SK-N-SH (cell line): Measurements from ENCODE around the gene SMIM32.

Experiments
- ELF1 ChIP-seq: IDR thresholded peaks from 2 replicates; pipeline ENCODE4 v1.4.0; 2012
- FOXM1 ChIP-seq: IDR thresholded peaks from 2 replicates; pipeline ENCODE4 v1.4.0; 2012; ENCODE audit warnings: low read depth, mild to moderate bottlenecking
- GABPA ChIP-seq: IDR thresholded peaks from 2 replicates; pipeline ENCODE4 v1.4.0; 2012; ENCODE audit warnings: low read depth, mild to moderate bottlenecking
- NRF1 ChIP-seq: IDR thresholded peaks from 2 replicates; pipeline ENCODE4 v1.6.1; 2012; ENCODE audit warnings: low read depth, mild to moderate bottlenecking, low read length
- POLR2AphosphoS5 ChIP-seq: IDR thresholded peaks from 2 replicates; pipeline ENCODE4 v1.6.1; 2012; ENCODE audit warnings: low read depth, low read length
- RCOR1 ChIP-seq: fragments of 150-350 bp; IDR thresholded peaks from 2 replicates; pipeline ENCODE4 v1.6.1; 2017; ENCODE audit warnings: antibody characterized with exemption, low read length
- SIN3A ChIP-seq: IDR thresholded peaks from 2 replicates; pipeline ENCODE4 v1.6.1; 2012; ENCODE audit warnings: low read depth, mild to moderate bottlenecking, low read length, moderate library complexity, borderline replicate concordance
- TF ChIP-seq, protein P1 (sequence below): fragments of 200-600 bp; sonication (generic); IDR thresholded peaks from 2 replicates; pipeline ENCODE4 v1.6.1; 2017; ENCODE audit warnings: antibody characterized with exemption, mild to moderate bottlenecking, moderate library complexity
- TF ChIP-seq, protein P2 (sequence below): IDR thresholded peaks from 2 replicates; pipeline ENCODE4 v1.4.0; 2012; ENCODE audit warnings: low read depth
- TF ChIP-seq, protein P3 (sequence below): IDR thresholded peaks from 2 replicates; pipeline ENCODE4 v1.6.1; 2012; ENCODE audit warnings: mild to moderate bottlenecking, low read depth, low read length, moderate library complexity
- TF ChIP-seq, protein P4 (sequence below): fragments of 150-350 bp; IDR thresholded peaks from 2 replicates; pipeline ENCODE4 v1.6.1; 2017; ENCODE audit warnings: antibody characterized with exemption, low read length, low read depth, borderline replicate concordance

DNA sequence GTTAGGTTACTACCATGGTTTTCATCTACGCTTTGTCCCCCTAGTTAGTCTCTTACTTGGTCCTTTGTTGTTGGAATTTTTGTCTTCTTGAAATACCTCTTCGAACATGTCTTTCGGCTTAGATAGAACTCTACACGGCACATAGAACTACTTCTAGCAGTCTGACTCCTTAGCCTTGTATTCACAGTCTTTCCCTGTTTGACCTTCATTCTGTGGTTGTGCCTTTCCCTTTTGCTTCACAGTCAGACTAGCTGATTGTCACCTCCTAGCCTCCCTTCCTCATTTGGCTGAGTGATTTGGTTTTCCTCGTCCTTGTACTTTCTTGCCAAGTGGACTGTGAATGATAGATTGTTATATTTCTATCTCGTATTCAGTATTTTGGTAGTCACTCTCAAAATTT, 49.6 kb downstream of the SMIM32 start:
- TF ChIP-seq, protein P1, sequence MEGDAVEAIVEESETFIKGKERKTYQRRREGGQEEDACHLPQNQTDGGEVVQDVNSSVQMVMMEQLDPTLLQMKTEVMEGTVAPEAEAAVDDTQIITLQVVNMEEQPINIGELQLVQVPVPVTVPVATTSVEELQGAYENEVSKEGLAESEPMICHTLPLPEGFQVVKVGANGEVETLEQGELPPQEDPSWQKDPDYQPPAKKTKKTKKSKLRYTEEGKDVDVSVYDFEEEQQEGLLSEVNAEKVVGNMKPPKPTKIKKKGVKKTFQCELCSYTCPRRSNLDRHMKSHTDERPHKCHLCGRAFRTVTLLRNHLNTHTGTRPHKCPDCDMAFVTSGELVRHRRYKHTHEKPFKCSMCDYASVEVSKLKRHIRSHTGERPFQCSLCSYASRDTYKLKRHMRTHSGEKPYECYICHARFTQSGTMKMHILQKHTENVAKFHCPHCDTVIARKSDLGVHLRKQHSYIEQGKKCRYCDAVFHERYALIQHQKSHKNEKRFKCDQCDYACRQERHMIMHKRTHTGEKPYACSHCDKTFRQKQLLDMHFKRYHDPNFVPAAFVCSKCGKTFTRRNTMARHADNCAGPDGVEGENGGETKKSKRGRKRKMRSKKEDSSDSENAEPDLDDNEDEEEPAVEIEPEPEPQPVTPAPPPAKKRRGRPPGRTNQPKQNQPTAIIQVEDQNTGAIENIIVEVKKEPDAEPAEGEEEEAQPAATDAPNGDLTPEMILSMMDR = no peak
- no peak for TF ChIP-seq POLR2AphosphoS5
- no peak for TF ChIP-seq GABPA
- no peak for TF ChIP-seq RCOR1
- no peak for TF ChIP-seq FOXM1
- no peak for TF ChIP-seq SIN3A
- TF ChIP-seq, protein P2, sequence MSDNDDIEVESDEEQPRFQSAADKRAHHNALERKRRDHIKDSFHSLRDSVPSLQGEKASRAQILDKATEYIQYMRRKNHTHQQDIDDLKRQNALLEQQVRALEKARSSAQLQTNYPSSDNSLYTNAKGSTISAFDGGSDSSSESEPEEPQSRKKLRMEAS = no peak
- TF ChIP-seq, protein P3, sequence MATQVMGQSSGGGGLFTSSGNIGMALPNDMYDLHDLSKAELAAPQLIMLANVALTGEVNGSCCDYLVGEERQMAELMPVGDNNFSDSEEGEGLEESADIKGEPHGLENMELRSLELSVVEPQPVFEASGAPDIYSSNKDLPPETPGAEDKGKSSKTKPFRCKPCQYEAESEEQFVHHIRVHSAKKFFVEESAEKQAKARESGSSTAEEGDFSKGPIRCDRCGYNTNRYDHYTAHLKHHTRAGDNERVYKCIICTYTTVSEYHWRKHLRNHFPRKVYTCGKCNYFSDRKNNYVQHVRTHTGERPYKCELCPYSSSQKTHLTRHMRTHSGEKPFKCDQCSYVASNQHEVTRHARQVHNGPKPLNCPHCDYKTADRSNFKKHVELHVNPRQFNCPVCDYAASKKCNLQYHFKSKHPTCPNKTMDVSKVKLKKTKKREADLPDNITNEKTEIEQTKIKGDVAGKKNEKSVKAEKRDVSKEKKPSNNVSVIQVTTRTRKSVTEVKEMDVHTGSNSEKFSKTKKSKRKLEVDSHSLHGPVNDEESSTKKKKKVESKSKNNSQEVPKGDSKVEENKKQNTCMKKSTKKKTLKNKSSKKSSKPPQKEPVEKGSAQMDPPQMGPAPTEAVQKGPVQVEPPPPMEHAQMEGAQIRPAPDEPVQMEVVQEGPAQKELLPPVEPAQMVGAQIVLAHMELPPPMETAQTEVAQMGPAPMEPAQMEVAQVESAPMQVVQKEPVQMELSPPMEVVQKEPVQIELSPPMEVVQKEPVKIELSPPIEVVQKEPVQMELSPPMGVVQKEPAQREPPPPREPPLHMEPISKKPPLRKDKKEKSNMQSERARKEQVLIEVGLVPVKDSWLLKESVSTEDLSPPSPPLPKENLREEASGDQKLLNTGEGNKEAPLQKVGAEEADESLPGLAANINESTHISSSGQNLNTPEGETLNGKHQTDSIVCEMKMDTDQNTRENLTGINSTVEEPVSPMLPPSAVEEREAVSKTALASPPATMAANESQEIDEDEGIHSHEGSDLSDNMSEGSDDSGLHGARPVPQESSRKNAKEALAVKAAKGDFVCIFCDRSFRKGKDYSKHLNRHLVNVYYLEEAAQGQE = no peak
- no peak for TF ChIP-seq NRF1
- TF ChIP-seq ELF1 = no peak
- TF ChIP-seq, protein P4, sequence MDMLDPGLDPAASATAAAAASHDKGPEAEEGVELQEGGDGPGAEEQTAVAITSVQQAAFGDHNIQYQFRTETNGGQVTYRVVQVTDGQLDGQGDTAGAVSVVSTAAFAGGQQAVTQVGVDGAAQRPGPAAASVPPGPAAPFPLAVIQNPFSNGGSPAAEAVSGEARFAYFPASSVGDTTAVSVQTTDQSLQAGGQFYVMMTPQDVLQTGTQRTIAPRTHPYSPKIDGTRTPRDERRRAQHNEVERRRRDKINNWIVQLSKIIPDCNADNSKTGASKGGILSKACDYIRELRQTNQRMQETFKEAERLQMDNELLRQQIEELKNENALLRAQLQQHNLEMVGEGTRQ = no peak
